GM19468 (cell line): ENCODE results near the gene XYLB.
"Not testable (repeated sequence)": the region's sequence is repeated elsewhere in the genome, so short reads cannot be mapped to it uniquely, and the experiment has no call there.

ENCODE experiments used
- ATAC-seq: cut with Tn5 transposase; IDR thresholded peaks from one replicate; pipeline ENCODE4 v1.9.1; 2021; ENCODE audit warnings: mild to moderate bottlenecking, moderate library complexity, moderate number of reproducible peaks; ENCODE audit not compliant: unreplicated experiment; ENCODE audit errors: extremely low read depth

The XYLB gene

DNA sequence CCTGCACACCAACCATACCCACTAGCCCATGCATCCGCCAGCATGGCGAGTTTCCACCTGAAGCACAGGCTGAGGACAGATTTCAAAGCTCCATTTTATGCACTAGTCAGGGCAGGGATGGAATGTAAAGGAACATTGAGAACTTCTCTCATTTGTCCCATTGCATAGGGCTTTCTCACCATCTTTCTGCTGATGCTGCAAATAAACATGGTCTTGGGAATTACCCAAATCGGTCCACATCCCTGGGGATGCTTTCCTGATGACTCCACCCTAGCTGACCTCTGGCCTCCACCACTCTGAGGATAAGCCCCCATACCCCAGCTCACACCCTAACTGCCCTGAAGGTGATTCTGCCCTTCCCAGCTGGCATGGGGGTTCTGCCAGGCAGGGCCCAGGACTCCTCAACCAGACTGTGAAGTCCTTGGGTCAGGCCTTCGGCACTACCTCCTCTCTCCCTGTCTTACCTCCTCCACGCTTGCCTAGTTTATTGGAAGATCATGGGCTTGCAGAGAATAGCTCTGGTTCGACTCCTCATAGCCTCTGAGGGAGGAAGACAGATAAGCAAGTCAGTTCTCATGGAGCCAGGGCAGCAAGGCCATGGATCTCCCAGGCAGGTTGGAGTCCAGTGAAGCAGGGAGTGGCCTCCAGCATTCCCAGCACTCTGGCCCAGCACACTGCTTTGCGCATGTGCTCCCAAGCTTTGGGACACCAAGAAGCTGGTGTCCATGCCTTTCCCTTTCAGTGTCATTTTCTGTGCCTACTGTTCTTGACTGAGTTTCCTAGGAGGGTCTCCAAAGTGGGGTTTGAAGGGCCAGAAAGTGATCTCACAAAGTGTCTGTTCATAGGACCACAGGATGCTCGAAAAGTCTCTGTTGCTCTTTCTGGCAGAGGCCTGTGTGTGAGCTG is 27.6 kb upstream of the XYLB start:
- ATAC-seq = no peak

DNA sequence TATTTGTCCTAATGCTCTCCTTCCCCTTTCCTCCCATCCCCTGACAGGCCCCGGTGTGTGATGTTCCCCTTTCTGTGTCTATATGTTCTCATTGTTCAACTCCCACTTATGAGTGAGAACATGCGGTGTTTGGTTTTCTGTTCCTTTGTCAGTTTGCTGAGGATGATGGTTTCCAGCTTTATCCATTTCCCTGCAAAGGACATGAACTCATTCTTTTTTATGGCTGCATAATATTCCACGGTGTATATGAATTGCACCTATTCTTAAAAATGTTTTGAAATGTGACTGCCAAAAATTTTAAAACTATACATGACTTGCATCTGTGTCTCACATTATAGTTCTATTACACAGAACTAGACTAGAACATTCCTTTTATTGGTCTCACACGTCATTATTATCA is 25.9 kb upstream of the XYLB start:
- not testable (repeated sequence) for ATAC-seq

DNA sequence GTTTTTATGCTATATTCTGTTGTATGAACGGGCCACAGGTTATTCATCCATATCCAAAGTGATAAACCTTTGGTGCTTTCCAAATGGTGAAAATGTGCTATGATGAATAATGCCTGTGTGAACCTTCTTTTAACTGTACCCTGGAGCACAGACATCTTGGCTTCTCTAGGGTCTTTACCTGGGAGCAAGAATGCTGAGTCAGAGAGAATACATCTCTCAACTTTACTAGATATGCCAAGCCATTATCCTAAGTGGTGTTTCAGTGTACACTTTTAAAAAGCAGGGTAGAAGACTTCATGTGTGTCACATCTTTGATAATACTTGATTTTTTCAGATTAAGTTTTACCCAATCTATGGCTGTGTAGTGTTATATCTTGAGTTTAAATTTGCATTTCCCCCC is 23.5 kb upstream of the XYLB start:
- ATAC-seq = no peak

DNA sequence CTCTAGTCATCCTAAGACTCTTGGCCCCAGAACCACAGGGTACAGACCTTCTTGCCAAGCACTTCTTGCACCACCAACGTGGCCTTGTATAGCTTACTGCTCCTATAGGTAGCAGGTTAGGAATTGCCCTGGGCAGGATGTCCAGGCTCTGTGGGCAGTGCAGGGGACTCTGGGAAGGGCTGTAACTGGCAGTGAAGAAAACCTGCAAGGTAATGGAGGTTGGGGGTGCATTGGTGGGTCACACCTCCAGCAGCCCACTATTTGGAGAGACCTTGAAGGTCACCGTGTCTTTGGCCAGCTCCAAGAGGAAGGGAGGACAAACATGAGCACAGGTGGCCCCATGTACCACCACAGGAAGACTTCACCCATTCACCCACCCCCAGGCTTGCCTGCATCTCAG is 21.3 kb upstream of the XYLB start:
- ATAC-seq = no peak

DNA sequence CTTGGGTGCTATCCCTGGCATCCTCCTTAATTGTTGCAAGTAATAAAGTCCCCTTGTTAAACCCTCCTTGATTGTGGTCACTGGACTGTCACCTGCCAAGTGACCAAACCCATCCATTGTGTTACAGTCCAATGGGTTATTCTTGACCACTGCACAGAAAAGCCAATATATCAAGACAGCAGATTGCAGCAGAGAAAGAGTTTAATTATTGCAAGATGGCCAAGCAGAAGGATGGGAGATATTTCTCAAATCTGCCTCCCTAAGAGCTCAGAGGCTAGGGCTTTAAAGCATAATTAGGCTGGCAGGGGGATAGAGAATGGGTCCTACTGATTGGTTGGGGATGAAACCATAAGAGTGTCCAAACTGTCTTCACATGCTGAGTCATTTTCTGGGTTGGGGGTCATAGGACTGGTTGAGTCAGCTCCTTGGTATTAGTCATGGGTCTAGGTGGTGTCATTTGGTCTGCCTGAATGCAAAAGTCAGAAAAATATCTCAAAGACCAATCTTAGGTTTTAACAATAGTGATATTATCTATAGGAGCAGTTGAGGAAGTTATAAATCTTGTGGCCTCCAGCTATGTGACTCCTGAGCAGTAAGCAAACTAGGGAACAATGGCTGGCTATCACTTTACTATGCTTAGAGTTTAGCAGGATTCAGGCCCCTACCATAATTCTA is 19.1 kb upstream of the XYLB start:
- ATAC-seq = no peak

DNA sequence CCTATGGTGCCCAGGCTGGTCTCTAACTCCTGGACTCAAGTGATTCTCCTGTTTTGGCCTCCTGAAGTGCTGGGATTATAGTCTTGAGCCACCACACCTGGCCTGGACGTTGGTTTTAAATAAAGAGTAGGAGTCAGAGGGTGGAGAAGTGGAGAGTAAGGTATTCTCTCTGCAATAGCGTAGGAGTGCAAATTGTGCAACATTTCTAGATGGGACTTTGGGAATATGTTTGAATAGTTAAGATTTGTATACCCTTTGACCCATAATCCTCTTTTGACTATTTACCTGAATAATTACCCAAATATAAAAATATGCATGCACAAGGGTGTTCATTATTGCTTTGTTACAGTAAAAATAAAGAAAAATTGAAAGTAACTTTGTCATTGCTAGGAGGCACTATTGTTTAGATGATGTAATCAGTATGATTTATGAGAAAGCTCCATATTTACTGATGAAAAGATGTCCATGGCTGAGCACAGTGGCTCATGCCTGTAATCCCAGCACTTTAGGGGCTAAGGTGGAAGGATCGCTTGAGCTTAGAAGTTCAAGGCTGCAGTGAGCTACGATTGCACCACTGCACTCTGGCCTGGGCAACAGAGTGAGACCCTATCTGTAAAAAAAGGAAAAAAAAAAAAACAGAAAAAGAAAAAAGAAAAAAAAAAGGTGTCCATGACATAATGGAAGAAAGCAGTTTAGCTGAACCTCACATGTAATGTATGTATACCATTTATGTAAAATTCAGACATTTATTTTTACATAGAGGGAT is 15.1 kb upstream of the XYLB start:
- no peak for ATAC-seq

DNA sequence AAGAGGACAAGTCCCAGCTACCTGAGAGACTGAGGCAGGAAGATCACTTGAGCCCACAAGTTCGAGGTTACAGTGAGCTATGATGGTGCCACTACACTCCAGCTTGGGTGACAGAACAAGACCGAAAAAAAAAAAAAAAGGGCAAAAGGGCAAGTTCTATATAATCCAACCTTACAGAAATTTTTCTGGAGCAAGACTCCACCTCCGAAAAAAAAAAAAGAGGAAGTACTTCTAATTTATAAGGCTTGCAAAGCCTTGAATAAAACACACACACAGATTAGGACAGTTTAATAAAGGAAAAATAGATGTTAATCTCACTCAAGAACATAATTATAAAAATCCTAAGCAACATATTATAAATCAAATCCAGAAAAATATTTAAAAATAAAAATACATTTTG is 14.4 kb upstream of the XYLB start:
- no peak for ATAC-seq

DNA sequence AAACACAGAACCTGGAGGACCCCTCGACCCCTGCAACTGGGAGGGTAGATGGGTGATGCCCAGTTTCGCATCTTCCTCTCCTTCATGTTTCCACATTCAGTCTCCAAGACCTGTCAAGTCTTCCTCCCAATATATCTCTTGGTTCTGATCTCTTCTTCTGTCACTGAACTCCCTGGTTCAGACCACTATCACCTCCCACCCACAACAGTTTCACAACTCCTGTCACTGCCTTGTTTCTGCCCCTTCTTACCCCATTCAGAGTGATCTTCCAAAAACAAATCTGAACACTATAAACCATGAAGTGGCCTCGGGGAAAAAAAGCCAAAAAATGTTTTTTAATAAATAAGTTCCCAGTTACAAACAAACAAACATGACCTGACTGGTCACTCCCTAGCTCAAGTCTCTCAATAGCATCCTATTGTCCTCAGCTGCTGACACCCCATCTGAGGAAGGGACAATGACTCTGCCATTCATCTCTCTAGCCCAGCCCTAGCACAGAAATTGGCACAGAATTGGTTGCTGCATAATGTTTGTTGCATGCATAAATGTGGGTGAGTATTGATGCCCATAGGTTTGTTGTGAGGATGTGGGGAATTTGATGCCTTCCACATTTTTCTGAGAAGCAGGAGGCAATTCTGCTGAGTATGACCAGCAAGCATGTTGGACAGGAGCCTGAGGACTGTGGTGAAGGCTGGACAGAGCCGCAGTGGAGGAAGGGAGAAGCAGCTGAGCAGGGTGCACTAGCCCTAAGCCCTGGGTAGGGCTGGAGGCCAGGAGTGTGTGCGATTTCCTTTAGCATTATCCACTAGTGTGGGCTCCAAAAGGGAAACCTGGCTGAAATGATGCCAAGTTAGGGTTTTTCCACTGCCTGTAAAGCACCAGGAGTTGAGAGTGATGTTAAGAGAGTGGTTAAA is 12.2 kb upstream of the XYLB start:
- ATAC-seq = no peak

DNA sequence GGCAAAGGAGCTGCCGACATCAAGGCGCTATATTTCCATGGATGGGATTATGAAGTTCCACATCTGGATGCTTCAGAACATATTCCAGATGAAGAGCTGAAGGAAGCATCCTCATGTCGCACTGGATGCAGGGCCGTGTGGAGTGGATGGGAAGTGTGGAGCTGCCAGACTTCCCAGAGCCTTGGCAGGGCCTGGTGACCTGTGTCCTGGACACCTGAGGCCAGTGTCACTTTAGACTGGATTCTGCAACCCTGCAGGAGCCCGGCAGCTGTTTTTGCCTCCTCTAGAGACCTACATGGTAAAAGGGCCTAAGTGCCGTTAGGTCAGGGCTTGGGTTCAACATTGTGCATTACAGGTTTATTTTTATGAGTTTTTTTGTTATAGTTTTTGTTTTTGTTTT is 11.3 kb upstream of the XYLB start:
- no peak for ATAC-seq

DNA sequence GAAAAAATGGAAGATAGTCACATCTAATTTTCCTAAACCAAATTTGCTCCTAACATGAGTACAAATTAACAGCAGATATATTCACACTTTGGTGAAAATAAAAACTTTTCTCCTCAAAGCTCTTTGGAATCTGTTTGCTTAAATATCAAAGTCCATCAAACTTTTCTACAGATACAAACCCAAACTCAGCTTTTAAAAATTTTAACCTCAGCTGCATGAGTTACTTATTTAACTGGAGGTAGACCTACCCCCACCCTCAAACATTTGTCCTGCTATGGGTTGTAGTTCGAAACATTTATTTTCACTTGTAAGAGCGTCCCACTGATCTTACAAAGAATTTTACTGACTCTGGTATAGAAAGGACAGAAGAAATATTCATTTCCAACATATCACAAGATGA is 8.9 kb upstream of the XYLB start:
- no peak for ATAC-seq

DNA sequence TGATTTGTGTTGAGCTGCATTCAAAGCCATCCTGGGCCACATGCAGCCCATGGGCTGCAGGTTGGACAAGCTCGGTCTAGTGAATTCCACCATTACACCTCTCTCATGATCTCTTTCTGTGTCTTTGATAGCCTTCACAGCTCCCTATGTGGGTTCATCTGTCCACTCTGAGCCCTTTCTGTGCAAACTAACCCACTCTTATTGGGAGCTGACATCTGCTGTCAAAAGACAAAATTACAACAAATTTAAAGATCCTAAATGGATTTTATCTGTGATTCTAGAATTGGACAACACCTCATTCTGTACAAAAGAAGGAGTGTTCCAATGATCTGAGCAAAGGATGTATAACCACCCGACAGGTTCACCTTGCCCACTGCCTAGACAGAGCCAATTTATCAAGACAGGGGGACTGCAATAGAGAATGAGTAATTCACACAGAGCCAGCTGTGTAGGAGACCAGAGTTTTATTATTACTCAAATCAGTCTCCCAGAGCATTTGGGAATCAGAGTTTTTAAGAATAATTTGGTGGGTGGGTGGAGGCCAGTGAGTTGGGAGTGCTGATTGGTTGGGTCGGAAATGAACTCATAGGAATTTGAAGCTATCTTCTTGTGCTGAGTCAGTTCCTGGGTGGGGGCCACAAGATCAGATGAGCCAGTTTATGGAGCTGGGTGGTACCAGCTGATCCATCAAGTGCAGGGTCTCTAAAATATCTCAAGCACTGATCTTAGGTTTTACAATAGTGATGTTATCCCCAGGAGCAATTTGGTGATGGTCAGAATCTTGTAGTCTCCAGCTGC is 2.6 kb upstream of the XYLB start:
- ATAC-seq = no peak

DNA sequence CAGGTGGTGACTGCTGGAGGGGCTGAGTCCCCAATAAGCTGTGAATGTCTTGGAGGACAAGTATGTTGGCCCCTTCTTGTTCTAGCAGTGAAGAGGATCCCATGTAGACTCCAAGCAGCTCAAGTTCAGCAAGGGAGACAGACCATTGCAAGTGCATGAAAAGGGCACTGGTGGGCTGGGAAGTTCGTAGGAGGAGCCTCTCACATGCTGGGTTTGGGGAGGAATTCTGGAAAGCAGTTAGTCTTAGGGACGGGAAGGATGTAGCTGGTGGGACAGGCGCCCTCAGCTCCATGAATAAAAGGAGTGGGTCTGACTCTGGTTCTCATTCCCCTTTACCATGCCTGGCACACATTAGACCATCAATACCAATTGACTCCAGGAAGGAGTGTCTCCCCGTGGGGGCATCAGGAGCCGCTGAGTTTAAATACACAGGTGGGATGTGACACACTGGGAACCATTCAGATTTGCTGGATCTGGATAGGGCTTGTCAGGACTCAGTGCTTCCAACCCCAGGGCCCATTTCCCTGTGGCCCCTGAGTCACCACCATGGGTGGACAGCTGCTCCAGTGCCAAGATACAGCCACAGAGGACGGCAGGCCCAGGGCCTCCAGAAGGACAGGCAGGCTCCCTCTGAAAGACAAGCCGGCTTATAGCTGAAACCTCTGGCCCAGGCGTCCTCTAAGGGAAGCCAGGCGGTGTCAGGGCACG is 552 bp upstream of the XYLB start:
- no peak for ATAC-seq

DNA sequence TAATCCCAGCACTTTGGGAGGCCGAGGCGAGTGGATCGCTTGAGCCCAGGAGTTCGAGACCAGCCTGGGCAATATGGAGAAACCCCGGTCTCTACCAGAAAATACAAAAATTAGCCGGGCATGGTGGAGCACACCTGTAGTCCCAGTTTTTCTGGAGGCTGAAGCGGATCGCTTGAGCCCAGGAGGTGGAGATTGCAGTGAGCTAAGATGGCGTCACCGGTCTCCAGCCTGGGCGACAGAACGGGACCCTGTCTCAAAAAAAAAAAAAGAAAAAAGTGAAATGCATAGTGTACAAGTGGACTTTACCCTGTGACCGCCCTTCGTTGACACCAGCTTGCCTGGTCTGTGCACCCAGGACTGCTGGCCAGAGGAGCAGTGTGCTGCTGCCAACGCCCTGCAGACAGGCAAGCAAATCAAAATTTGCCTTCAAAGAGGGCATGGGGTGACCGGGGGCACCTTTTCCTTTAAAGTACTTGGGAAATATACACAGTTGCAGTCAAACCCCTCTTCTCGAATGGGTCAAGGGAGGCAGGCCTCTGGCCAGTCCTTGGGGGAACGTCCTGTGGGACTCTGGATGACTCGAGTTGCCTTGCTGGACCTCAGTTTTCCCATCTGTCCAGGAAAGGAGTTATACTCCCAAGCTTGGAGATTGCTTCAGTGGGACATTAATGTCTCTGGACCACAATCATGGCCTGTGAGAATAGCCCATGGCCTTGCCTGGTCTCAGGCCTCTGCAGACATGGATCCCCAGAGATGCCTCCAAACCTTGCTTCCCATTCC is 1.0 kb downstream of the XYLB start:
- no peak for ATAC-seq

DNA sequence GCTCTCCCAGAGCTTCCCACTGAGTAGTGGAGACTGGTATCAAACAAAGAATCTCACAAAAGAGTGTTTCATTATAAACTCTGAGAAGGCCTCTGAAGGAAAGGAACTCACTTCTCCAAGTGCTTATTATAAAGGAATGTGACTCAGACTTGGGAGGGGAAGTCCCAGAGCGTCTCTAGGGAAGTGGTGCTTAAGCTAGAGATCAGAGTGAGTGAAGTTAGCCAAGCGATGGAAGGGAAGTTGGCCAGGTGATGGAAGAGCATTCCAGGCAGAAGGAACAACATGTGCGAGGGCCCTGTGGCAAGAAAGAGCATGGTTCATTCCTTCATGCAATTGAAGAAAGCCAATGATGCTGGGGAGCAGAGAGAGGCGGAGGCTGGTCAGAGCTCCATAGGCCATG is 2.3 kb downstream of the XYLB start:
- no peak for ATAC-seq

DNA sequence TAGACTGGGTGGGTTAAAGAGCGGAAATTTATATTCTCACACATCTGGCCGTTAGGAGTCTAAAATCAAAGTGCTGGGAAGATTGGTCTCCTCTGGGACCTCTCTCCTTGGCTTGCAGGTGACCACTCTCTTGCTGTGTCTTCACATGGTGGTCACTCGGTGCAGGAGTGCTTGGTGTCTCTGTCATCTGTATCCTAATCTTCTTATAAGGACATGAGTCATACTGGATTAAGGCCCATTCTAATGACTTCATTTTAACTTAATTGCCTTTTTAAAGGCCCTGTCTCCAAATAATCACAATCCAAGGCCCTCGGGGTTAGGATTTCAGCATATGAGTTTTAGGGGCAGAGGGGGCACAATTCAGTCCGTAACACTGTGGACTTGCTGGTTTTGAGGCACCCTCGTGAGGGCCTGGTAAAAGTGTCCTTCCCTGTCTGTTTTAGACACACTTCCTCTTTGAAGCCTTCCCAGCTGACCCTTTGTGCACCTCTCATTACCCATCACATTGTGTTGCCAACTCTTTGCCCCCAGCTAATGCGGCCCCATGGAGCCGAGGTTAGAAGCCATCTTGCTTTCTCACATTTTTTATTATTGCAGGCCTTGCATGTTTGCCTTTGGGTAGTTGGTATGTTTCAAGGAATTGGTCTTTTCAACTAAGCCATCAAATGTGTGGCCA is 3.2 kb downstream of the XYLB start:
- ATAC-seq = no peak

DNA sequence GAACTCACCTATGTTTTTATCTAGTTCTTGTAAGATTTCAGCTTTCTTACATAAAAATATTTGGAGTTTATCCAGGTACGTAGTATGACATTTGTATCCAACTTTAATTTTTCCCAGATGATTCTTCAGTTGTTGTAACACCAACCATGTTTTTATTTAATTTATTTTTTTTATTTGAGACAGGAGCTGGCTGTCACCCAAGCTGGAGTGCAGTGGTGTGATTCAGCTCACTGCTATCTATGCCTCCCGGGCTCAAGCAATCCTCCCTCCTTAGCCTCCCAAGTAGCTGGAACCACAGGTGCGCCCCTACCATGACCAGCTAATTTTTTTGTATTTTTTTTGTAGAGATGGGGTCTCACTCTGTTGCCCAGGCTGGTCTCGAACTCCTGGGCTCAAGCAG is 6.6 kb downstream of the XYLB start:
- no peak for ATAC-seq

DNA sequence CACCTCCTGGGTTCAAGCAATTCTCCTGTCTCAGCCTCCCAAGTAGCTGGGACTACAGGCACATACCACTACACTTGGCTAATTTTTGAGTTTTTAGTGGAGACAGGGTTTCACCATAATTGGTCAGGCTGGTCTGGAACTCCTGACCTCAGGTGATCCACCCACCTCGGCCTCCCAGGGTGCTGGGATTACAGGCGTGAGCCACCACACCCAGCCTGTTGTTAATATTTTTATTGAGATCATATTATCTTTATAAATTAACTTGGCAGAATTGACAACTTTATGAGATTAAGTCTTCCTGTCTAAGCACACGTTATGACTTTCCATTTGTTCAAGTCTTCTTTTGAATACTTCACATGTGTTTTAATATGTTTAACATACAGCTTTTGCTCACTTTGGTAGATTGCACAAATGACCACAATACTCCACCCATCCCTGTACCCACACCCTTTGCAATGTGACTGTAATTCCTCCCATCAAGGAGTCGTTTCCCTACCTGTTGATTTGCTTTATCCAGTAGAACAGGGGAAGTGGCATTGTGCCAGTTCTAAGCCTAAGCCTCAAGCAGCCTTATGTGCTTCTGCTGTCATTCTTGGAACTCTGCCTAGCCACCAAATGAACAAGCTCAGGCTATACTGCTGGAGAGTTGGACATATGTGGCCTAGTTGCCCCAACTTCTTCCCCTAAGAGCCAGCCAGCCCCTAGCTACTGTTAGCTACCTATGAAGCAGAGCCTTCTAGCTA is 8.2 kb downstream of the XYLB start:
- no peak for ATAC-seq
